Measurements from ENCODE around the gene NDC80. TPM values are rescaled to one million over a fixed set of nuclear protein-coding genes. Genes with fewer than 3 reads are reported as not detected.

The NDC80 gene
- total and polyA plus RNA-seq, 9 of the 15 experiments (the other 6 are each of a cell fraction or from before 2014, with no cell fraction given): 65.2 to 97.9 (median 83.3) TPM

DNA sequence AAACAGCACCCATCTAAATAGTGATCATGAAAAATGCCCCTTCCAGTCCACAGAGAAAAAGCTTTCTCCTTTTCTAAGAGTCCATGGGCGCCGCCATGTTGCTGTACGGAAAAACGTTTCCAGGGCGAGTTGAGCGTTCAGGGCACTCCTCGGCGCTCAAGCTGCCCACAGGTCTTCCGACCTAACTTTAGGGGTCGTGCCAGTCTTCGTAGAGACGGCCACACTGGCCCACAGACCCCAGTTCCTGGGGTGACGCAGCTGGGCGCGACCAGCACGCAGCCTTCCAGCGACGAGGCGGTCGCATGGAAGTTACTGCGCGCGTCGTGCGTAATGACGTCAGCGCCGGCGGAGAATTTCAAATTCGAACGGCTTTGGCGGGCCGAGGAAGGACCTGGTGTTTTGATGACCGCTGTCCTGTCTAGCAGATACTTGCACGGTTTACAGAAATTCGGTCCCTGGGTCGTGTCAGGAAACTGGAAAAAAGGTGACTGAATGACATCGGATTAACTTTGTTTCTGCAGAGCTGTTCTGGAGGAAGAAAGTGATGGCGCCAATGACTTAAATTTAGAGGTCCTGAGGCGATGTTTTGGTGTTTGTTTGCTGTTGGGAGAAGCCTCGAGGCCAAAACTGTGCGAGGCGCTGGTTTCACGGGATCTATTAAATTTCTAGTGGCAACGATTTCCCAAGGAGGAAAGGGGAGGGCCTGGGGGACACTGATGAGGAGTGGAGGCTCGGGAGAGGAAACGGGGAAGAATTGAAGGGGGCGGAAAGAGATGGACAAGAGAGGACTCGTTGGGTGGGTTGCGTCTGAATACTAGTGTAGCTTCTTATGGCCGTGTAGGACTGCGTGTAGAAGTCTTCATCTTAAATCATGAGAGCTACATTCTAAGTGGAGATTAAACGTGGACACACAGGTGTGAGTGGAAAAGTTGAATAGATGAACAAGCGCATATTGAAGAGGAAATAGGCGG, at the start of gene NDC80, which contains the start of gene METTL4 (continued):
- TF ChIP-seq, protein P1, sequence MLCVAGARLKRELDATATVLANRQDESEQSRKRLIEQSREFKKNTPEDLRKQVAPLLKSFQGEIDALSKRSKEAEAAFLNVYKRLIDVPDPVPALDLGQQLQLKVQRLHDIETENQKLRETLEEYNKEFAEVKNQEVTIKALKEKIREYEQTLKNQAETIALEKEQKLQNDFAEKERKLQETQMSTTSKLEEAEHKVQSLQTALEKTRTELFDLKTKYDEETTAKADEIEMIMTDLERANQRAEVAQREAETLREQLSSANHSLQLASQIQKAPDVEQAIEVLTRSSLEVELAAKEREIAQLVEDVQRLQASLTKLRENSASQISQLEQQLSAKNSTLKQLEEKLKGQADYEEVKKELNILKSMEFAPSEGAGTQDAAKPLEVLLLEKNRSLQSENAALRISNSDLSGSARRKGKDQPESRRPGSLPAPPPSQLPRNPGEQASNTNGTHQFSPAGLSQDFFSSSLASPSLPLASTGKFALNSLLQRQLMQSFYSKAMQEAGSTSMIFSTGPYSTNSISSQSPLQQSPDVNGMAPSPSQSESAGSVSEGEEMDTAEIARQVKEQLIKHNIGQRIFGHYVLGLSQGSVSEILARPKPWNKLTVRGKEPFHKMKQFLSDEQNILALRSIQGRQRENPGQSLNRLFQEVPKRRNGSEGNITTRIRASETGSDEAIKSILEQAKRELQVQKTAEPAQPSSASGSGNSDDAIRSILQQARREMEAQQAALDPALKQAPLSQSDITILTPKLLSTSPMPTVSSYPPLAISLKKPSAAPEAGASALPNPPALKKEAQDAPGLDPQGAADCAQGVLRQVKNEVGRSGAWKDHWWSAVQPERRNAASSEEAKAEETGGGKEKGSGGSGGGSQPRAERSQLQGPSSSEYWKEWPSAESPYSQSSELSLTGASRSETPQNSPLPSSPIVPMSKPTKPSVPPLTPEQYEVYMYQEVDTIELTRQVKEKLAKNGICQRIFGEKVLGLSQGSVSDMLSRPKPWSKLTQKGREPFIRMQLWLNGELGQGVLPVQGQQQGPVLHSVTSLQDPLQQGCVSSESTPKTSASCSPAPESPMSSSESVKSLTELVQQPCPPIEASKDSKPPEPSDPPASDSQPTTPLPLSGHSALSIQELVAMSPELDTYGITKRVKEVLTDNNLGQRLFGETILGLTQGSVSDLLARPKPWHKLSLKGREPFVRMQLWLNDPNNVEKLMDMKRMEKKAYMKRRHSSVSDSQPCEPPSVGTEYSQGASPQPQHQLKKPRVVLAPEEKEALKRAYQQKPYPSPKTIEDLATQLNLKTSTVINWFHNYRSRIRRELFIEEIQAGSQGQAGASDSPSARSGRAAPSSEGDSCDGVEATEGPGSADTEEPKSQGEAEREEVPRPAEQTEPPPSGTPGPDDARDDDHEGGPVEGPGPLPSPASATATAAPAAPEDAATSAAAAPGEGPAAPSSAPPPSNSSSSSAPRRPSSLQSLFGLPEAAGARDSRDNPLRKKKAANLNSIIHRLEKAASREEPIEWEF (CRISPR knock-in tag; IDR thresholded peaks at IDR 0.05): no peak
- TF ChIP-seq SP1 (CRISPR knock-in tag; IDR thresholded peaks at IDR 0.05): peak; percentile 92
- TF ChIP-seq, protein P2, sequence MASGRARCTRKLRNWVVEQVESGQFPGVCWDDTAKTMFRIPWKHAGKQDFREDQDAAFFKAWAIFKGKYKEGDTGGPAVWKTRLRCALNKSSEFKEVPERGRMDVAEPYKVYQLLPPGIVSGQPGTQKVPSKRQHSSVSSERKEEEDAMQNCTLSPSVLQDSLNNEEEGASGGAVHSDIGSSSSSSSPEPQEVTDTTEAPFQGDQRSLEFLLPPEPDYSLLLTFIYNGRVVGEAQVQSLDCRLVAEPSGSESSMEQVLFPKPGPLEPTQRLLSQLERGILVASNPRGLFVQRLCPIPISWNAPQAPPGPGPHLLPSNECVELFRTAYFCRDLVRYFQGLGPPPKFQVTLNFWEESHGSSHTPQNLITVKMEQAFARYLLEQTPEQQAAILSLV (tag; IDR thresholded peaks at IDR 0.05): no peak
- TF ChIP-seq HSF4 (CRISPR knock-in tag; IDR thresholded peaks at IDR 0.05; ENCODE audit: borderline replicate concordance): no peak
- TF ChIP-seq GABPB2 (CRISPR knock-in tag; conservative IDR thresholded peaks at IDR 0.05): no peak
- TF ChIP-seq SAFB (IDR thresholded peaks at IDR 0.05; ENCODE audit: borderline replicate concordance, low read depth, low read length): no peak
- no peak for TF ChIP-seq ADNP (tag; IDR thresholded peaks at IDR 0.05)
- TF ChIP-seq, protein P3, sequence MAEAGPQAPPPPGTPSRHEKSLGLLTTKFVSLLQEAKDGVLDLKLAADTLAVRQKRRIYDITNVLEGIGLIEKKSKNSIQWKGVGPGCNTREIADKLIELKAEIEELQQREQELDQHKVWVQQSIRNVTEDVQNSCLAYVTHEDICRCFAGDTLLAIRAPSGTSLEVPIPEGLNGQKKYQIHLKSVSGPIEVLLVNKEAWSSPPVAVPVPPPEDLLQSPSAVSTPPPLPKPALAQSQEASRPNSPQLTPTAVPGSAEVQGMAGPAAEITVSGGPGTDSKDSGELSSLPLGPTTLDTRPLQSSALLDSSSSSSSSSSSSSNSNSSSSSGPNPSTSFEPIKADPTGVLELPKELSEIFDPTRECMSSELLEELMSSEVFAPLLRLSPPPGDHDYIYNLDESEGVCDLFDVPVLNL (CRISPR knock-in tag; IDR thresholded peaks at IDR 0.05; ENCODE audit: low read depth): peak; percentile 100
- TF ChIP-seq RAD51 (IDR thresholded peaks at IDR 0.05; ENCODE audit: borderline replicate concordance, low read depth): peak; percentile 21; the same call in 1 of the 2 replicates
- TF ChIP-seq SREBF2 (CRISPR knock-in tag; IDR thresholded peaks at IDR 0.05): no peak
- TF ChIP-seq PML (IDR thresholded peaks at IDR 0.05; ENCODE audit: low read length): peak; percentile 83
- TF ChIP-seq, protein P4, sequence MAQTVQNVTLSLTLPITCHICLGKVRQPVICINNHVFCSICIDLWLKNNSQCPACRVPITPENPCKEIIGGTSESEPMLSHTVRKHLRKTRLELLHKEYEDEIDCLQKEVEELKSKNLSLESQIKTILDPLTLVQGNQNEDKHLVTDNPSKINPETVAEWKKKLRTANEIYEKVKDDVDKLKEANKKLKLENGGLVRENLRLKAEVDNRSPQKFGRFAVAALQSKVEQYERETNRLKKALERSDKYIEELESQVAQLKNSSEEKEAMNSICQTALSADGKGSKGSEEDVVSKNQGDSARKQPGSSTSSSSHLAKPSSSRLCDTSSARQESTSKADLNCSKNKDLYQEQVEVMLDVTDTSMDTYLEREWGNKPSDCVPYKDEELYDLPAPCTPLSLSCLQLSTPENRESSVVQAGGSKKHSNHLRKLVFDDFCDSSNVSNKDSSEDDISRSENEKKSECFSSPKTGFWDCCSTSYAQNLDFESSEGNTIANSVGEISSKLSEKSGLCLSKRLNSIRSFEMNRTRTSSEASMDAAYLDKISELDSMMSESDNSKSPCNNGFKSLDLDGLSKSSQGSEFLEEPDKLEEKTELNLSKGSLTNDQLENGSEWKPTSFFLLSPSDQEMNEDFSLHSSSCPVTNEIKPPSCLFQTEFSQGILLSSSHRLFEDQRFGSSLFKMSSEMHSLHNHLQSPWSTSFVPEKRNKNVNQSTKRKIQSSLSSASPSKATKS (CRISPR knock-in tag; IDR thresholded peaks at IDR 0.05): no peak
- no peak for TF ChIP-seq SLC30A9 (CRISPR knock-in tag; IDR thresholded peaks at IDR 0.05)
- no peak for TF ChIP-seq GTF2A2 (tag; IDR thresholded peaks at IDR 0.05)
- TF ChIP-seq ZNF408 (CRISPR knock-in tag; IDR thresholded peaks at IDR 0.05; ENCODE audit: low read depth): no peak
- TF ChIP-seq DDX20 (tag; IDR thresholded peaks at IDR 0.05; ENCODE audit: low read depth): no peak
- no peak for TF ChIP-seq SETDB1 (IDR thresholded peaks at IDR 0.05; ENCODE audit: low read length)
- TF ChIP-seq, protein P5, sequence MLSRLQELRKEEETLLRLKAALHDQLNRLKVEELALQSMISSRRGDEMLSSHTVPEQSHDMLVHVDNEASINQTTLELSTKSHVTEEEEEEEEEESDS (CRISPR knock-in tag; IDR thresholded peaks at IDR 0.05): no peak

Measured in K562 (cell line).